Measurements from ENCODE around the gene APOC4. TPM values are rescaled to one million over a fixed set of nuclear protein-coding genes. Genes with fewer than 3 reads are reported as not detected.
"Not testable (repeated sequence)": the region's sequence is repeated elsewhere in the genome, so short reads cannot be mapped to it uniquely, and the experiment has no call there.

APOC4 gene
- total RNA-seq, 1 experiment from 2014 or later: not detected

- CTCF ChIA-PET: no interaction called here
- no peaks in the 10 kb centered on the region for H3K9me3 ChIP-seq (ENCODE audit: control insufficient read depth, insufficient read depth, low read depth, low read length)
- no peak for ATAC-seq
- no peak overlapping the region for H3K27ac ChIP-seq (ENCODE audit: low read length)
- H3K4me1 ChIP-seq (ENCODE audit: control insufficient read depth, insufficient read depth, low read length): no peaks in the 10 kb centered on the region
- H3K36me3 ChIP-seq (ENCODE audit: control insufficient read depth, insufficient read depth, low read length): peaks cover 2% of the 10 kb centered on the region; the same call in 1 of the 2 replicates
- H3K27me3 ChIP-seq (ENCODE audit: control insufficient read depth, insufficient read depth, low read length): no peaks in the 10 kb centered on the region
- intact Hi-C loops (cut with micrococcal nuclease; ENCODE audit: unreplicated experiment): no loop called here
- BruUV-seq (replicated peaks): no TSS peak
- in situ Hi-C loops (cut with HindIII; ENCODE audit: low pct_unique_long_range_greater_than_20kb, low sequenced_read_pairs): no loop called here
- H3K4me3 ChIP-seq (ENCODE audit: low read depth in 2 of 2, low read length in 2 of 2): no peak overlapping the region
- POLR2A ChIA-PET: no interaction called here
- TF ChIP-seq REST (IDR thresholded peaks at IDR 0.05; ENCODE audit: insufficient read depth in 1 of 2, low read depth in 2 of 2, low read length in 1 of 2) (no peak), CTCF (IDR thresholded peaks at IDR 0.05) (no peak), SIN3A (IDR thresholded peaks at IDR 0.05; ENCODE audit: borderline replicate concordance, insufficient read depth, low read depth, low read length) (no peak), POLR2AphosphoS5 (IDR thresholded peaks at IDR 0.05; ENCODE audit: low read depth, low read length) (no peak), TCF7L2 (IDR thresholded peaks at IDR 0.05; ENCODE audit: low read depth, low read length) (no peak)
- no peak for DNase-seq (ENCODE audit: low read depth, low spot score)
Measured at GRCh38 chr19:44969437-44969836, 27.4 kb downstream of the APOC4 start.

GRCh38 chr19:44971451-44971850 lies 29.4 kb downstream of the APOC4 start:
- H3K9me3 ChIP-seq (ENCODE audit: control insufficient read depth, insufficient read depth, low read depth, low read length); in situ Hi-C loops (cut with HindIII; ENCODE audit: low pct_unique_long_range_greater_than_20kb, low sequenced_read_pairs); H3K27me3 ChIP-seq (ENCODE audit: control insufficient read depth, insufficient read depth, low read length); H3K36me3 ChIP-seq (ENCODE audit: control insufficient read depth, insufficient read depth, low read length); H3K27ac ChIP-seq (ENCODE audit: low read length); CTCF ChIA-PET; DNase-seq (ENCODE audit: low read depth, low spot score); ATAC-seq; BruUV-seq (replicated peaks); H3K4me1 ChIP-seq (ENCODE audit: control insufficient read depth, insufficient read depth, low read length); H3K4me3 ChIP-seq (ENCODE audit: low read depth in 2 of 2, low read length in 2 of 2); intact Hi-C loops (cut with micrococcal nuclease; ENCODE audit: unreplicated experiment): not testable (repeated sequence)
- POLR2A ChIA-PET: interaction anchor here (0.6 kb wide), 1 partner anchor 68 kb away, joined by 7 read pairs; no protein-coding TSS in a partner anchor

- H3K4me1 ChIP-seq (ENCODE audit: control insufficient read depth, insufficient read depth, low read length): no peaks in the 10 kb centered on the region
- H3K4me3 ChIP-seq (ENCODE audit: low read depth in 2 of 2, low read length in 2 of 2): no peak overlapping the region
- CTCF ChIA-PET: no interaction called here
- no peak overlapping the region for H3K27ac ChIP-seq (ENCODE audit: low read length)
- no peaks in the 10 kb centered on the region for H3K9me3 ChIP-seq (ENCODE audit: control insufficient read depth, insufficient read depth, low read depth, low read length)
- DNase-seq (ENCODE audit: low read depth, low spot score) (no peak), ATAC-seq (no peak)
- intact Hi-C loops (cut with micrococcal nuclease; ENCODE audit: unreplicated experiment) (no loop called here), in situ Hi-C loops (cut with HindIII; ENCODE audit: low pct_unique_long_range_greater_than_20kb, low sequenced_read_pairs) (no loop called here)
- POLR2A ChIA-PET: no interaction called here
- no peaks in the 10 kb centered on the region for H3K27me3 ChIP-seq (ENCODE audit: control insufficient read depth, insufficient read depth, low read length)
- H3K36me3 ChIP-seq (ENCODE audit: control insufficient read depth, insufficient read depth, low read length): no peaks in the 10 kb centered on the region; the same call in 1 of the 2 replicates
- no TSS peak for BruUV-seq (replicated peaks)
- no peak for TF ChIP-seq CTCF (IDR thresholded peaks at IDR 0.05)
- TF ChIP-seq POLR2AphosphoS5 (IDR thresholded peaks at IDR 0.05; ENCODE audit: low read depth, low read length): no peak
- TF ChIP-seq SIN3A (IDR thresholded peaks at IDR 0.05; ENCODE audit: borderline replicate concordance, insufficient read depth, low read depth, low read length): no peak
- no peak for TF ChIP-seq REST (IDR thresholded peaks at IDR 0.05; ENCODE audit: insufficient read depth in 1 of 2, low read depth in 2 of 2, low read length in 1 of 2)
- TF ChIP-seq TCF7L2 (IDR thresholded peaks at IDR 0.05; ENCODE audit: low read depth, low read length): no peak
Measured at GRCh38 chr19:44972802-44973201, 30.8 kb downstream of the APOC4 start.

All from Panc1 (cell line).